GM12892 (cell line): ENCODE measurements around the gene ZNF451.

Source experiments
- POLR2A ChIP-seq: IDR thresholded peaks from 2 replicates; pipeline ENCODE4 v1.6.1; 2011; ENCODE audit warnings: low read depth, low read length, control low read depth
- POLR2AphosphoS5 ChIP-seq: IDR thresholded peaks from 2 replicates; pipeline ENCODE4 v1.6.1; 2011; ENCODE audit warnings: low read depth, low read length, control low read depth

GRCh38 chr6:57174511-57174907, 84.5 kb downstream of the ZNF451 start:
- TF ChIP-seq POLR2A (no peak), POLR2AphosphoS5 (no peak)
